Endothelial cell of umbilical vein (primary cell): ENCODE data around the gene ADGRG3. TPM values are rescaled to one million over a fixed set of nuclear protein-coding genes. Genes with fewer than 3 reads are reported as not detected.
"Not testable (repeated sequence)": the region's sequence is repeated elsewhere in the genome, so short reads cannot be mapped to it uniquely, and the experiment has no call there.

Experiments
- BruUV-seq: library from RNA; stranded (reverse); fragments of 400-500 nt; replicated peaks from 2 replicates; lab custom pipeline; 2021; lab: Mats Ljungman, UMichigan
- CTCF ChIA-PET: fragments of 300-600, 350-600 bp; sonication (Branson Sonifier 250); formaldehyde crosslinking; loops from one replicate; lab custom pipeline; 2021; ENCODE audit warnings: antibody characterized with exemption, inconsistent platforms; lab: Charles Lee
- POLR2A ChIA-PET: fragments of 300-600, 350-600 bp; sonication (Branson Sonifier 250); formaldehyde crosslinking; loops from one replicate; lab custom pipeline; 2021; ENCODE audit warnings: antibody characterized with exemption, inconsistent platforms; lab: Charles Lee
- DNase-seq: peaks from one replicate; pipeline ENCODE4 v3.0.0-alpha.2; 2011; ENCODE audit warnings: low read depth, low spot score
- FAIRE-seq: peaks from 2 replicates; lab custom pipeline; 2011; peaks lifted over from hg19 to GRCh38; lab: Jason Lieb, UNC
- H2AFZ ChIP-seq: 2 replicates; pipeline ENCODE4 v1.6.0; 2012; ENCODE audit warnings: low read depth, low read length, control low read depth, inconsistent platforms
- H3K27ac ChIP-seq: 2 replicates; pipeline ENCODE4 v1.5.1; 2011; ENCODE audit warnings: low read depth, mild to moderate bottlenecking, control low read depth, low read length, moderate library complexity; ENCODE audit not compliant: insufficient read depth
- H3K27me3 ChIP-seq, 2 experiments: 2 replicates each; pipeline versions ENCODE4 v1.6.0 to v1.6.1; 2011; ENCODE audit warnings: low read length in 2 of 2, mixed read lengths in 1 of 2; ENCODE audit not compliant: control insufficient read depth in 2 of 2, insufficient read depth in 2 of 2
- H3K36me3 ChIP-seq, 2 experiments: 2 replicates in 1 of 2; 3 replicates in 1 of 2; pipeline ENCODE4 v1.5.1; 2011; ENCODE audit warnings: low read length in 2 of 2, mild to moderate bottlenecking in 1 of 2, moderate library complexity in 1 of 2; ENCODE audit not compliant: control insufficient read depth in 2 of 2, insufficient read depth in 2 of 2; ENCODE audit errors: extremely low read depth in 1 of 2
- H3K4me1 ChIP-seq: 3 replicates; pipeline ENCODE4 v1.5.1; 2011; ENCODE audit warnings: mild to moderate bottlenecking, low read length; ENCODE audit not compliant: control insufficient read depth, insufficient read depth; ENCODE audit errors: extremely low read depth
- H3K4me2 ChIP-seq: 2 replicates; pipeline ENCODE4 v1.6.1; 2011; ENCODE audit warnings: low read length, control low read depth, mixed read lengths; ENCODE audit not compliant: insufficient read depth
- H3K4me3 ChIP-seq, 3 experiments: fragments of 200-600 bp in 1 of 3; sonication (generic), shearing (Covaris generic) in 1 of 3; replicated peaks in 1 of 3; 2 replicates each; pipeline ENCODE4 v1.5.1; 2011 to 2016; ENCODE audit warnings: control low read depth in 3 of 3, low read length in 3 of 3, mild to moderate bottlenecking in 2 of 3, inconsistent platforms in 1 of 3, low read depth in 1 of 3, moderate library complexity in 1 of 3; ENCODE audit not compliant: insufficient read depth in 1 of 3
- H3K79me2 ChIP-seq: 2 replicates; pipeline ENCODE4 v1.6.0; 2012; ENCODE audit warnings: low read length, inconsistent platforms; ENCODE audit not compliant: control insufficient read depth, insufficient read depth
- H3K9ac ChIP-seq: replicated peaks from 2 replicates; pipeline ENCODE3; 2011; ENCODE audit warnings: low read length, control low read depth; ENCODE audit not compliant: insufficient read depth; ENCODE audit errors: extremely low read depth
- H3K9me1 ChIP-seq: replicated peaks from 3 replicates; pipeline ENCODE4 v1.6.0; 2011; ENCODE audit warnings: mild to moderate bottlenecking, low read length; ENCODE audit not compliant: control insufficient read depth, insufficient read depth; ENCODE audit errors: extremely low read depth
- H3K9me3 ChIP-seq: replicated peaks from 2 replicates; pipeline ENCODE4 v1.5.1; 2012; ENCODE audit warnings: low read length, inconsistent platforms; ENCODE audit not compliant: control insufficient read depth, insufficient read depth
- H4K20me1 ChIP-seq: replicated peaks from 2 replicates; pipeline ENCODE3; 2011; ENCODE audit warnings: mild to moderate bottlenecking, low read length; ENCODE audit not compliant: control insufficient read depth, insufficient read depth; ENCODE audit errors: extremely low read depth
- CTCF ChIP-seq, 2 donors: IDR thresholded peaks; 1 replicate in 1 of 2; 2 replicates in 1 of 2; pipeline ENCODE4 v1.5.1; 2011; ENCODE audit warnings: low read length in 2 of 2, mild to moderate bottlenecking in 2 of 2, moderate library complexity in 2 of 2, control low read depth in 1 of 2, inconsistent platforms in 1 of 2, low read depth in 1 of 2; ENCODE audit not compliant: insufficient read depth in 1 of 2; ENCODE audit errors: extremely low read depth in 1 of 2
- EZH2 ChIP-seq: IDR thresholded peaks from 2 replicates; pipeline ENCODE4 v1.6.1; 2012; ENCODE audit warnings: borderline replicate concordance, low read depth, mild to moderate bottlenecking, moderate library complexity, low read length, inconsistent platforms; ENCODE audit not compliant: severe bottlenecking
- FOS ChIP-seq: IDR thresholded peaks from 2 replicates; pipeline ENCODE4 v1.6.1; 2011; ENCODE audit warnings: mild to moderate bottlenecking, low read length, moderate library complexity, borderline replicate concordance; ENCODE audit not compliant: insufficient read depth
- GATA2 ChIP-seq: IDR thresholded peaks from 2 replicates; pipeline ENCODE4 v1.7.0; 2011; ENCODE audit warnings: low read depth, mild to moderate bottlenecking, moderate library complexity, mixed read lengths, low read length; ENCODE audit not compliant: insufficient read length, insufficient read depth
- JUN ChIP-seq: IDR thresholded peaks from 2 replicates; pipeline ENCODE4 v1.6.1; 2011; ENCODE audit warnings: borderline replicate concordance, low read depth; ENCODE audit not compliant: insufficient read length, insufficient read depth
- MYC ChIP-seq: IDR thresholded peaks from one replicate; pipeline ENCODE4 v1.6.1; 2011; ENCODE audit warnings: mild to moderate bottlenecking, low read depth, low read length
- POLR2A ChIP-seq: IDR thresholded peaks from 2 replicates; pipeline ENCODE4 v1.6.1; 2012; ENCODE audit warnings: low read depth, mild to moderate bottlenecking, control low read depth, low read length
- POLR2AphosphoS5 ChIP-seq: IDR thresholded peaks from 2 replicates; pipeline ENCODE4 v1.6.1; 2012; ENCODE audit warnings: low read depth, mild to moderate bottlenecking, control low read depth, low read length, moderate library complexity; ENCODE audit not compliant: insufficient read depth
- dilution Hi-C: fragments of 300-500 bp; cut with MboI; formaldehyde crosslinking; loops from one replicate; pipeline ENCODE4 v1.15.0; 2019; ENCODE audit warnings: low sequenced_read_pairs; ENCODE audit not compliant: extremely low pct_ligation_motif_present
- intact Hi-C: fragments of 100-400 bp; cut with micrococcal nuclease; formaldehyde crosslinking; loops from one replicate; pipeline ENCODE4 v1.10.0; 2022
- polyA plus RNA-seq, 4 experiments: library from polyadenylated mRNA; depleted of rRNA in 3 of 4; stranded (reverse) in 3 of 4; unstranded in 1 of 4; fragments of >200 nt; gene quantifications; 2 replicates each; pipeline versions ENCODE4 v1.2.1 to v1.2.3, GENCODE V29; 2011 to 2012; ENCODE audit warnings: missing spikeins in 1 of 4
- total RNA-seq: library from RNA; stranded (reverse); gene quantifications from 2 replicates; pipeline ENCODE4 v1.2.3, GENCODE V29; 2021
- TF ChIP-seq, protein P1 (sequence below): IDR thresholded peaks from 2 replicates; pipeline ENCODE4 v1.6.1; 2011; ENCODE audit not compliant: insufficient read depth, insufficient read length

Gene ADGRG3
- total and polyA plus RNA-seq, 2 donors (not counting 3 experiments of a cell fraction or from before 2014, with no cell fraction given) = not detected

- intact Hi-C loops (no loop called here), dilution Hi-C loops (no loop called here)
- no peak for TF ChIP-seq FOS
- TF ChIP-seq EZH2 = no peak
- no peak for TF ChIP-seq CTCF (IDR thresholded peaks at IDR 0.05; ENCODE audit: extremely low read depth in 1 of 2, insufficient read depth in 1 of 2, low read depth in 1 of 2, low read length in 2 of 2)
- TF ChIP-seq, protein P1, sequence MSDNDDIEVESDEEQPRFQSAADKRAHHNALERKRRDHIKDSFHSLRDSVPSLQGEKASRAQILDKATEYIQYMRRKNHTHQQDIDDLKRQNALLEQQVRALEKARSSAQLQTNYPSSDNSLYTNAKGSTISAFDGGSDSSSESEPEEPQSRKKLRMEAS = no peak
- TF ChIP-seq GATA2 = no peak
- no peak for TF ChIP-seq MYC
- no peak for TF ChIP-seq JUN
- no peak for TF ChIP-seq POLR2AphosphoS5
- TF ChIP-seq POLR2A = no peak
- no peak overlapping the region for H3K27ac ChIP-seq
- H3K4me1 ChIP-seq = no peaks in the 10 kb centered on the region
- BruUV-seq = no TSS peak
- H3K36me3 ChIP-seq = no peaks in the 10 kb centered on the region
- no peaks in the 10 kb centered on the region for H3K79me2 ChIP-seq
- H3K4me2 ChIP-seq = no peak overlapping the region
- ChIA-PET CTCF (interaction anchor here (1.5 to 3.3 kb wide), 3 partner anchors 11 to 135 kb away, joined by 4 to 21 read pairs (median 12); no protein-coding TSS in a partner anchor), POLR2A (no interaction called here)
- H3K9me3 ChIP-seq = no peaks in the 10 kb centered on the region
- peaks cover 20 to 34% of the 10 kb centered on the region in 2 experiments for H3K27me3 ChIP-seq
- no peaks in the 10 kb centered on the region for H3K9me1 ChIP-seq
- DNase-seq (no peak), FAIRE-seq (no peak)
- no peak overlapping the region for H2AFZ ChIP-seq
- no peak overlapping the region for H3K4me3 ChIP-seq
- no peak overlapping the region for H3K9ac ChIP-seq
- H4K20me1 ChIP-seq = no peaks in the 10 kb centered on the region
Observed at GRCh38 chr16:57711993-57712392, 43.9 kb downstream of the ADGRG3 start.

DNA sequence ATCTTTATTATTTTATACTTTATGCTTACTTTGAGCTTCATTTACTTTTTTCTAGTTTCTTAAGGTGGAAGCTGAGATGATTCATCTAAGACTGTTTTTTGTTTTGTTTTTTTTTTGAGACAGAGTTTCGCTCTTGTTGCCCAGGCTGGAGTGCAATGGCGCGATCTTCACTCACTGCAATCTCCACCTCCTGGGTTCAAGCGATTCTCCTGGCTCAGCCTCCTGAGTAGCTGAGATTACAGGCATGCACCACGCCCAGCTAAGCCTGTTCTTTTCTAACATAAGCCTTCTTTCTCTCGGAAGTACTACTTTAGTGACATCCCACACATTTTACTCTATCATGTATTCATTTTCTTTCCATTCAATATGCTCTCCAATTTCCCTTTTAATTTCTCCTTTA, 44.5 kb downstream of the ADGRG3 start:
- H3K36me3 ChIP-seq, H3K9me1 ChIP-seq, H2AFZ ChIP-seq, H3K4me1 ChIP-seq, POLR2A ChIA-PET, H3K9me3 ChIP-seq, H4K20me1 ChIP-seq, H3K79me2 ChIP-seq, H3K4me3 ChIP-seq, BruUV-seq, FAIRE-seq, H3K27ac ChIP-seq, H3K4me2 ChIP-seq, intact Hi-C loops, DNase-seq, dilution Hi-C loops, H3K9ac ChIP-seq: not testable (repeated sequence)
- CTCF ChIA-PET = interaction anchor here (1.5 to 3.3 kb wide), 3 partner anchors 11 to 136 kb away, joined by 4 to 21 read pairs (median 12); no protein-coding TSS in a partner anchor
- H3K27me3 ChIP-seq = peaks cover 20 to 34% of the 10 kb centered on the region in 2 experiments
